ENCODE measurements around the gene IRGQ. TPM values are rescaled to one million over a fixed set of nuclear protein-coding genes. Genes with fewer than 3 reads are reported as not detected.

The IRGQ gene
- total RNA-seq, 2 experiments from 2014 or later = 17.1 to 17.9 TPM

DNA sequence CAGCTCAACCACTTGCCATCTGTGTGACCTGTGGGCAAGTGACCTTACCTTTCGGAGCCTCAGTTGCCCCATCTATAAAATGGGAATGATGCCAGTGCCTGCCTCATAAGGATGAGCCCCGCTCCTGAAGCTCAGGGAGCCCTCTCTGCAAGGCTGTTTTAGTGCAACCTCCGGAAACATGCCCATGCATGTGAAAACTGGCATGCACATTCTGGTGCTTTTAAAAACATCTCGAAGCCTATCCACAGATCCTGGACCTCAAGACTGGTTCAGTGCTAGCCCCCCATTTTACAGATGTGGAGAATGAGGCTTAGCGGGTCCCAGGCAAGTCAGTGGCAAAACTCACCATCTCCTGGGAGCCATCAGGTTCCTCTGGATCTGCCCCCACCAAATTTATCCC lies 38.1 kb upstream of the IRGQ start:
- DNase-seq (no peak), ATAC-seq (no peak)
- peaks cover 4% of the 10 kb centered on the region for H3K4me1 Mint-ChIP-seq (ENCODE audit: low read depth)
- H3K27me3 Mint-ChIP-seq = peaks cover 19% of the 10 kb centered on the region
- POLR2A ChIA-PET = no interaction called here
- TF ChIP-seq, protein P1, sequence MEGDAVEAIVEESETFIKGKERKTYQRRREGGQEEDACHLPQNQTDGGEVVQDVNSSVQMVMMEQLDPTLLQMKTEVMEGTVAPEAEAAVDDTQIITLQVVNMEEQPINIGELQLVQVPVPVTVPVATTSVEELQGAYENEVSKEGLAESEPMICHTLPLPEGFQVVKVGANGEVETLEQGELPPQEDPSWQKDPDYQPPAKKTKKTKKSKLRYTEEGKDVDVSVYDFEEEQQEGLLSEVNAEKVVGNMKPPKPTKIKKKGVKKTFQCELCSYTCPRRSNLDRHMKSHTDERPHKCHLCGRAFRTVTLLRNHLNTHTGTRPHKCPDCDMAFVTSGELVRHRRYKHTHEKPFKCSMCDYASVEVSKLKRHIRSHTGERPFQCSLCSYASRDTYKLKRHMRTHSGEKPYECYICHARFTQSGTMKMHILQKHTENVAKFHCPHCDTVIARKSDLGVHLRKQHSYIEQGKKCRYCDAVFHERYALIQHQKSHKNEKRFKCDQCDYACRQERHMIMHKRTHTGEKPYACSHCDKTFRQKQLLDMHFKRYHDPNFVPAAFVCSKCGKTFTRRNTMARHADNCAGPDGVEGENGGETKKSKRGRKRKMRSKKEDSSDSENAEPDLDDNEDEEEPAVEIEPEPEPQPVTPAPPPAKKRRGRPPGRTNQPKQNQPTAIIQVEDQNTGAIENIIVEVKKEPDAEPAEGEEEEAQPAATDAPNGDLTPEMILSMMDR (IDR thresholded peaks at IDR 0.05) = no peak
- H3K36me3 Mint-ChIP-seq (ENCODE audit: low read depth) = no peaks in the 10 kb centered on the region
- intact Hi-C loops (cut with micrococcal nuclease) = no loop called here
- H3K4me3 Mint-ChIP-seq = no peak overlapping the region
- H3K27ac Mint-ChIP-seq = no peak overlapping the region
- CTCF ChIA-PET = interaction anchor here (1.5 kb wide), 1 partner anchor 79 kb away, joined by 3 read pairs; no protein-coding TSS in a partner anchor
- H3K9me3 Mint-ChIP-seq = no peaks in the 10 kb centered on the region

DNA sequence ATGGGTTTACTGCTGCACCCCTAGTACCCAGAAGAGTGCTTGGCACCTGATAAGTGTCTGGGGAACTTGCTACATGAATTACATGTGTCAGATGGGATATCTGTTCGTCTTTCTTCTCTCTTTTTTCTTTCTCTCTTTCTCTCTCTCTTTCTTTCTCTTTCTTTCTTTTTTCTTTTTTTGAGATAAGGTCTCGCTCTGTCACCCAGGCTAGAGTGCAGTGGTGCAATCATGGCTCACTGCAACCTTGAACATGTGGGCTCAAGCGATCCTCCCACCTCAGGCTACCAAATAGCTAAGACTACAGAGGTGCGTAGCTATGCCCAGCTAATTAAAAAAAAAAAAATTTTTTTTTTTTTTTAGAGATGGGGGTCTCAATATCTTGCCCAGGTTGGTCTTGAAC lies 37.6 kb upstream of the IRGQ start:
- ChIA-PET POLR2A (no interaction called here), CTCF (no interaction called here)
- TF ChIP-seq, protein P1 (IDR thresholded peaks at IDR 0.05) = no peak
- DNase-seq (no peak), ATAC-seq (no peak)
- Mint-ChIP-seq H3K4me1 (ENCODE audit: low read depth) (no peaks in the 10 kb centered on the region), H3K4me3 (no peak overlapping the region), H3K9me3 (no peaks in the 10 kb centered on the region), H3K27me3 (peaks cover 13% of the 10 kb centered on the region), H3K36me3 (ENCODE audit: low read depth) (no peaks in the 10 kb centered on the region), H3K27ac (no peak overlapping the region)
- intact Hi-C loops (cut with micrococcal nuclease) = no loop called here

DNA sequence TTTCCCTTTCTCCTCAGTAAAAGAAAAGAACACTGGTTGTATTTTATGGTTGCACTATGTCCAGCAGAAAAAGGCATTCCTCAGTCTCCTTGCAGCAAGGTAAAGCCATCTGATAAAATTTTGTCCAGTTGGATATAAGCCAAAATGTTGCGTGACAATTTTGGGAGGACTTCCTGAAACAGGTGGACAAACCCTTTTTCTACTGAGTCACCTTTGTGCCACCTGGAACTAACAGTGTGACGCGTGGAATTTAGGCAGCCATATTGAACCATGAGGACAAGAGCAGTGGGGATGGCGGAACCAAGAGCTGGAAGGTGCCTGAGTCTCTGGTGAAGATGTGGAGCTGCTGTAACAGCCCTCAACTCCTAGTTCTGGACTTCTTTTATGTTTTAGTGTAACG lies 35.6 kb upstream of the IRGQ start:
- H3K36me3 Mint-ChIP-seq (ENCODE audit: low read depth) = no peaks in the 10 kb centered on the region
- no peaks in the 10 kb centered on the region for H3K4me1 Mint-ChIP-seq (ENCODE audit: low read depth)
- no peaks in the 10 kb centered on the region for H3K9me3 Mint-ChIP-seq
- POLR2A ChIA-PET = no interaction called here
- ATAC-seq (no peak), DNase-seq (no peak)
- TF ChIP-seq, protein P1 (IDR thresholded peaks at IDR 0.05) = no peak
- intact Hi-C loops (cut with micrococcal nuclease) = no loop called here
- peaks cover 8% of the 10 kb centered on the region for H3K27me3 Mint-ChIP-seq
- CTCF ChIA-PET = no interaction called here
- no peak overlapping the region for H3K4me3 Mint-ChIP-seq
- H3K27ac Mint-ChIP-seq = no peak overlapping the region

DNA sequence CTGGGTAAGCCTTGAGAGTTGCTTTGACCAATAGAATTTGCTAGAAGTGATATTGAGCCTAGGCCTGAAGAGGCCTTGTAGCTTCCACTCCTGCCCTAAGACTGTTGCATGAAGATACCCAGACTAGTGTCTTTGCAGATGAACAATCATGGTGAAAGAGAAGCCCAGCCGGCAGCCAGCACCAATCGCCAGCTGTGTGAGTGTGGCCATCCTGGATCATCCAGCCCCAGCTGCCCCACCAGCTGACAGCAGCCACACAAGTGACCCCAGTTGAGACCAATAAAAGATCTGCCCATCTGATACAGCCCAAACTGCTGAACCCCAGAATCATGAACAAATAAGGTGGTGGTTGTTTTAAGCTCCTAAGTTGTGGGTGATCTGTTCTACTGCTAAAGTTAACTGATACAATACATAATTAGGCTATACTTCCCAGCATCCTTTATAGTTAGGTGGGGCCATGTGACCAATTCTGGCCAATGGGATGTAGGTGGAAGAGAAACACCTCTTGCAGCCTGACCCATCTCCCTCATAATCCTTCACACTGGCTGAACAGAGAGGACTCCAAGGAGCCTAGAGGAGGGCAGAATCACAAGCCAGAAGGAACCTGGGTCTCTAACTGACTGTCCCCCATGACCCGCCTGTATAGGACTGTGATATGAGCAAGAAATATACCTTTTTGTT lies 32.9 kb upstream of the IRGQ start:
- ATAC-seq = no peak
- no peak overlapping the region for H3K4me3 Mint-ChIP-seq
- TF ChIP-seq, protein P1 (IDR thresholded peaks at IDR 0.05) = no peak
- H3K27me3 Mint-ChIP-seq = peaks cover 7% of the 10 kb centered on the region
- intact Hi-C loops (cut with micrococcal nuclease) = no loop called here
- peaks cover 13% of the 10 kb centered on the region for H3K4me1 Mint-ChIP-seq (ENCODE audit: low read depth)
- POLR2A ChIA-PET = interaction anchor here (1.0 to 1.1 kb wide), 2 partner anchors 9 to 33 kb away, joined by 3 read pairs; partner anchors contain the start of gene IRGQ
- H3K36me3 Mint-ChIP-seq (ENCODE audit: low read depth) = no peaks in the 10 kb centered on the region
- H3K9me3 Mint-ChIP-seq = no peaks in the 10 kb centered on the region
- H3K27ac Mint-ChIP-seq = no peak overlapping the region
- CTCF ChIA-PET = no interaction called here
- DNase-seq = no peak

DNA sequence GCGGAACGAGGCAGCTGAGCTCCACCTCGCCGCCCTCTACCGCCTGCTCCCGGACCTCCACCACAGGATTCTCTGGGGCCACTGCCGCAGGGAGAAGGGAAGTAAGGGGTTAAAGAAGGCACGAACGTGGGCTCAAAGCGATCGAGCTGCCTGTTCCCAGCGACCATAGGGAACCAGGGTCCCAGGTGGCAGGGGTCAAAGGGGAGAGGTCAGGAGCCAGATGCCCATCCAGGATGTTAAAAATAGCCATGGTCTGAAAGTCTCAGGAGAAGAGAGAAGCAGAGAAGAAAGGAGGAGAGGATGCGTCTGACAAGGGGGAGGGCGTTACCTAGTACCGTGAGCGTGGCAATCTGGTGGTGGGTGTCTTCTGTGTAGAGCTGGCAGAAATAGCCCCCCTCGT lies 30.9 kb upstream of the IRGQ start:
- DNase-seq = no peak
- no peak for ATAC-seq
- Mint-ChIP-seq H3K4me1 (ENCODE audit: low read depth) (peaks cover 14% of the 10 kb centered on the region), H3K36me3 (ENCODE audit: low read depth) (no peaks in the 10 kb centered on the region), H3K27me3 (peaks cover 7% of the 10 kb centered on the region), H3K4me3 (no peak overlapping the region), H3K27ac (no peak overlapping the region), H3K9me3 (no peaks in the 10 kb centered on the region)
- intact Hi-C loops (cut with micrococcal nuclease) = no loop called here
- POLR2A ChIA-PET = interaction anchor here (0.9 kb wide), 1 partner anchor 94 kb away, joined by 3 read pairs; the partner anchor contains the start of gene ZNF575
- CTCF ChIA-PET = interaction anchor here (1.5 to 1.6 kb wide), 2 partner anchors 41 to 71 kb away, joined by 3 to 4 read pairs; no protein-coding TSS in a partner anchor
- TF ChIP-seq, protein P1 (IDR thresholded peaks at IDR 0.05) = no peak

Data from activated CD8-positive, alpha-beta T cell treated with anti-CD3 and anti-CD28 coated beads for 36 hours (primary cell).